CD4-positive, alpha-beta T cell treated with Interleukin-4 for 4 hours (primary cell): Measurements from ENCODE around the gene SLC22A12.

Source experiments
- DNase-seq: peaks from one replicate; pipeline ENCODE4 v3.0.0-alpha.2; 2020

SLC22A12 gene

GRCh38 chr11:64629103-64629502 lies 38.1 kb downstream of the SLC22A12 start:
- no peak for DNase-seq

- no peak for DNase-seq
Measured at GRCh38 chr11:64629796-64630562, 39.0 kb downstream of the SLC22A12 start.

DNA sequence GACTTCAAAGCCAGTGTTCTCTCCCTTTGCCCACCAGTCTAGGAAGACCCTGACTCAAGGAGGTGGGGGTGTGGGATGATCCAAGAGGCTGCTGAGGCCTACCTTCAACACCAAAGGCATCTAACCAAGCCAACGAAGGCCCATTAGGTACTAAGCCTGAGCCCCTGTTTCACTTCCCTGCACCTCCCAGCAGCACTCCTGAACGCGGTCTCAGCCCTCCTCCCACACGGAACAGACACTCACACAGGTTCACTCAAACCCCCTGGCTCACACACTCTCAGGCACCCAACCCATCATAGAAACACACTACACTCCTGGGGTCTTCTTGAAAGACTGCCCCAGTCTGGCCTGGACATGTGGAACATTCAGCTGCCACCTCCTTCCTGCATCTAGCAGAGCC lies 40.7 kb downstream of the SLC22A12 start:
- no peak for DNase-seq

DNA sequence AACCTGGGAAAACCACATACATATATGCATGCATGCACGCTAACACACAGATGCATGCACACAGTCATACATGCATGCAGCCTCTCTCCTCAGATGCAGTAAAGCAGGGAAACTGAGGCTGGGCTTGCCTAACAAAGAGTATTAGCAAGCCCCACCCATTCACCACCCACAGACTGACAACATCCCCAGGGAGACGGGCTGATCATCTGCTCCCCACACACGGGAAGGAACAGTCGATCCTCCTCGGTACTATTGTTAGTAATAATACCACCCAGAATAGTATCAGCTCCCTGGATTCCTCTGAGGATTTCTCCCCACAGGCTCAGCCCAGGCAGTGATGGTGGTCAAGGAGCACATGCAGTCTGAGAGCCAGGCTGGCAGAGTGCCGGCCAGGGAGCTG lies 41.2 kb downstream of the SLC22A12 start:
- DNase-seq = no peak

DNA sequence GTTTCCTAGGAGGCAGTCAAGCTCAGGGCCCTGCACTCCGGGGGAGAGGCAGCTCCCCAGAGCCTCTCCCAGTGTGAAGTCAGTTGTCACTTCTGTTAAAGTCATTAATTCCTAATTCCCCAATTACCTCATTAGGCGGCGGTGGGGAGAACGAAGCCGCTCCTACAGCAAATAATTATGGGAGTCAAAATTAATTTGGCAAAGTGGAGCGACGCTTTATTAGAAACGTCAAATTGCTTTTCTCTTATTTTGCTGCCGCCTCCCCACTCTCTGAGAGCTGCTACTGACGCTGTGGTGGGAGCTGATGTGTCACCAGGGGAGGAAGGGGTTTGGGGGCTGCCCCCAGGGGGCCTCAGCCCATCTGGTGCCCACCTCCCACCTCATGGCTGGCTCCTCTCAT lies 41.6 kb downstream of the SLC22A12 start:
- DNase-seq = no peak

DNA sequence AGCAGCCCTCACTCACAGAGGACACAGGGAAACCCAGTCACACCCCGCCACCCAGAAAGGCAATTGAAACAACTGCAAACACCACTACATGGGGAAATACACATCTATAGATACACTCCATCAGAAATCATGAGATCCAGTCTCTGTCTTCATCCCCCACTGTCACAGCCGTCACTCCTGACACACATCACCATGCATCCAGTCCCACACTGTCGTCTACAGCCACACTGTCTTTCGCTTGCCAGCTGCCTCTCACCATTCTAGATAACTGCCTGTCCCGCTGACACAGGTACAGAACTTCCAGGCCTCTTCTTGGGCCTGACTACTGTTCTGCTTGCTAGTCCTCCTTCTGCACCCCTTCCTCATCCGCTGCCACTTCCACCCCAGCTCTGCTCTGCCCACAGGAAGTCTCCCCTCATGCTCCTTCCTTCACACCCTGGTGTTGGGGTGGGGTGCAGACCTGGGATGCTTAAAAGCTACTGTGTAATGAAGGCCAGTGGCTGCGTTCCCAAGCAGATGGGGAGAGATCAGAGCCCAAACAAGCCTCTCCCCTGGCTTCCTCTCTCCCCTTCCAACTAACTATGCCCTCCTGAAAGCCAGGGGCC lies 42.6 kb downstream of the SLC22A12 start:
- DNase-seq = no peak

DNA sequence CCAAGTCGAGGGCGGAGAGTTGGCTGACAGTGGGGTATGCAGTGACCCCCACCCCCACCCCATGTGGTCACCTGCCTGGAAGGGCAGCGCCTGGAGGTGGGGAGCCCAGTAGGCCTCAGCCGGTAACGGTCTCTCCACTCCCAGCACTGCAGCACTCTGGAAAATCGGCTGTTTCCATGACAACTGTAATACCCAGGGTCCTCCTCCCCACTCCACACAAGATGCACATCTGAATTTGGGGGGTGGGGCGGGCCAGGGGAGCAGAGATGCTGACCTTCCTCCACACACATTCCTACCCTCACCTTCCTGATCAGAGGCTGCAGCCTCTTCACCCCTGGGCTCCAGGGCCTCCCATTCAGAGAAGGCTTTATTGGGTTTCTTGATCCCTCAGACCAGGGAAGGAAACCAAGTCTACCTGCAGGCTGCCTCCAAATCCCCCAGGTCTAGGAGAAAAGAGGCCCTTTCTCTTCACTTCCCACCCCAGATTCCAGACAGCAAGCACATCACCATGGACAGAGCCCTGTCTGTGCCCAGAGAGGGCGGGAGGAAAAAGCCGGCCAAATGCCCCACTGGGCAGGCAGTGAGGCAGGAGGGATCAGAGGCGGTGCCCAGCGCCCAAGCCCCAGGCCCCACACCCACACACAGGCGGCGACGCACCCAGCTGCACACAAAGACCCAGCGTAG lies 46.5 kb downstream of the SLC22A12 start:
- DNase-seq = no peak

DNA sequence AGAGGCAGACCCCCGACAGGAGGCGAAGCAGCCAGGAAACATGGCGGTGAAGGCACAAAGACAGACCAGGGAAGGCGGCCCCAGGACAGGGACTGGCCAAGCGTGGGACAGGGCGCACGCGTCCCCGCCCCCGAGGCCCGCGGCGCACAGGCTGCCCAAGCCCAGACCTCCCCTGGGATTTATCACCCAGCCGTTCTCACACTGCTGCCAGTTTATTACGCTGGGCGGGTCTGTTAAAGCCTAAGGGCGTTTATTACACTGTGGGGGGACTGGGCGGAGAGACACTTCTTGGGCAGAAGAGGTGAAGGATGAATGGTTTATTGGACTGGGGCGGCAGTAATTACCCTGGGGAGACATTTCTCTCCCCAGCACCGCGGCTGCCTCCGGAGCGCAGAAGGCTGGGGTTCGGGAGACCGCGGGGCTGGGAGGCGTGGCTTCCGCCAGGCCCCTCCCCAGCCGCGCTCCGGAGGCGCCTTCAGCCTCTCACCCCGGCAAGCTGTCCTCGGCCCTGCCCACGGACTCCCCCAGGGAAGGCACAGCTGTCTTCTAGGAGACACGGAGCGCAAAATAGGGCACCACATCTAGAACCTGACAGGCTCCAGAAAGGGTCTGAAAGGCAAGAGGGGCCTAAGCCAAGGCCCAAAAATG lies 47.1 kb downstream of the SLC22A12 start:
- DNase-seq = no peak

GRCh38 chr11:64638829-64639228 lies 47.8 kb downstream of the SLC22A12 start:
- no peak for DNase-seq

GRCh38 chr11:64639885-64640284 lies 48.9 kb downstream of the SLC22A12 start:
- no peak for DNase-seq

- DNase-seq = no peak
Measured at GRCh38 chr11:64641596-64642417, 50.8 kb downstream of the SLC22A12 start.

GRCh38 chr11:64642418-64642735 lies 51.4 kb downstream of the SLC22A12 start:
- no peak for DNase-seq

DNA sequence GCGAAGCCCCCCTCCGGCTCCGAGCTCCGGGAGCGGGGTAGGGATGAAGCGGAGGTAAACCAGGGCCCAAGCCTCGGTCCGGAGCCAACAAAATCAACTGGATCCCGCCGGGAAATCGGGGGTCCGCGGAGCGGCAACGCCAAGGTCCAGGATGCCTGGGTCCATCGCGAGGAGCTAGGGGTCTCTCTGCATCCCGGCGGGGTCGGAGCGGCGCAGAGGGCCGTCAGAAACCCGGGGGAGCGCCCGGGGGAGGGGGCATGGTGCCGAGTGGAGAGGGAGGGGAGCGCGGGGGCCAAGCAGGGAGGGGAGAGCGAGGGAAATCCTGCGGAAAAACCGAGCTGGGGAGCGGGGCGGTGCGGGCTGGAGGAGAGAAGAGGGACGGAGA lies 51.8 kb downstream of the SLC22A12 start:
- DNase-seq = no peak

DNA sequence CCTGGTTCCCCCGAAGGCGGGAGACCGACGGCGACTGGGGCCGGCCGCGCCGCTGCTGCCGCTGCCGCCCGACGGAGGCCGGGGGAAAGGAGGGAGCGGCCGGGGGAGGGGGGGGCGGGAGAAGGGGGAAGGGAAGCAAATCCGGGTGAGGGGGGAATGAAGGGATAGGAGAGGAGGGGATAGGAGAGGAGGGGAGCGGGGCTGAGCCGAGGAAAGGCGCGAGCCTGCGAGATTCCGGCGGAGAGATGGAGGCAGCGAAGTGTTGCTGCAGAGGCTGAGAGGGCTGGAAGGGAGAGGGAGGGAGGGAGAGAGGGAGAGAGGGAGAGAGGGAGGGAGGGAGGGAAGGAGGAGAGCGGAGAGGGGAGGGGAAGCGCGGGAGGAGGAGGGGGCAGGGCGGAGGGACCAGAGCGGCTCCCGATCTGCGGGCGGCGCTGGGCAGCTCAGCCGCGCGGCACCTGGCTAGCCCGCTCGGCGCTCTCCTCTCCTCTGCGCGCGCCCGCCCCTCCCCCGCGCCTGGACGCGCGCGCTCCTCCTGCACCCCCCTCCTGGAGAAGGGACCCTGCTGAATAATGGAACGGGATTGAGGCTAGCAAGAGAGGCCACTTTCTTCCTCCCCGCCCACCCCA lies 52.3 kb downstream of the SLC22A12 start:
- no peak for DNase-seq

DNA sequence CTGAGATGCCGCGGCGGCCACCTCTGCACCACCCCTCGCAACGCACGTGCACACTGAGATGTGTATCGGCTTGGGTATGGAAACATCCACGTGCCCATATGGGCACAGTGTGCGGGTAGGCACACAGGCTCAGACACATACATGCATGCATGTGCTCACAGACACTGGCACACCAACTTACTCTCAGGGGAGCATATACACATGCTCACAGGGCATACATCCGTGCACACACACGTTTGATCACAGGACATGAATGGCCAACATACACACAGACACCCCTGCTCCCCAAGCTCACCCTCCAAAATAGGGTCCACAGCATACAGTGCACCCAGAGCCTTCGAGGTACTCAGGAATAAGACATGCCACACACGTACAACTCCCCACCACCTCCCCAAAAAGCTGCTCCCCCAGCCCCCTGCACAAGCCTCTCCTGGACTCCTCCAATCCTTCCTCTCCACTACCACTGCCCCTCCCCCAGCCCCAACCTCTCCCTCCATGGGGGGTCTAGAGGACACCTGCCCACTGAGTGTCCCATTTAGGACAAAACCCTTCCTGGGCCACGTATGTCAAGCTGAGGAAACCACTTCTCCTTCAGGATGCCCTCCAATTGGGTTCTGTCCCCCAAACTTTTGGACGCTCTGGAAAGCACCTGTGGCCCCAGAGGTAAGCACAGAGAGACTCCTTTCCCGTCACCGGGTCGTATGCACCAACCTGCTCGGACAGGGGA lies 53.1 kb downstream of the SLC22A12 start:
- no peak for DNase-seq

GRCh38 chr11:64644647-64645275 lies 53.7 kb downstream of the SLC22A12 start:
- DNase-seq = no peak

DNA sequence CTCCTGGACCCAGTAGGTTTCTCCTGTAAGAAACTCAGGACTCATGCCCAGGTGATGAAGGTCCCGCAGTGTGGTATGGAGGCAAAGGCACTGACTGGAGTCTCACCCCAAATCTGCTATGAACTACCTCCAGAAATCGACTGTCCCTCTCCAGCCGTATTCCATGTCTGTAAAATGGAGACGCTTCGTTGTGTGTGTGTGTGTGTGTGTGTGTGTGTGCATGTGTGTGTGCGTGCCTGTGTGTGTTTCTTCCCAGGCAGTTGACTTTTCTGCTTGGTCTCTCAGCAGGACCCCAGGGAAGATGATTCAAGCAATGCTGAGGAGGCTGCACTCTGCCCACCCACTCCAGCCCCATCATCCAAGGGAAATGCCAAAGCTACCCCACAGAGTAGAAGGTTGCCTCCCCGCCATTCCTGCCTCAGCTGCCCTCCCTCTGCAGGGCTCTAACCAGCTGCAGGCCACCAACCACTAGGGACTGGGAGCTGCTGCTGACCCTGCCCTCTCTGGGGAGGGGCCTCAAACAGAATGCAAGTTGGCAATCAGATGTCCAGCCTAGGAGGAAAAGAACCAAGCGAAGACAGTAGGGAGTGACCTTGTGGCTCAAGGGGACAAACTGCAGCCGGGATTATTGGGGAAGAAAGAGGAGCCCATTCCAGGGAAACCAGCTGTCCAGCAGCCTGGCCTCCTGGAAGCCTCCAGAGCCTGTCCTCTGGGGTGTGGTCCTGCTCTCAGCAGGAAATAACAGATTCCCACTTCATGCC lies 56.2 kb downstream of the SLC22A12 start:
- no peak for DNase-seq

DNA sequence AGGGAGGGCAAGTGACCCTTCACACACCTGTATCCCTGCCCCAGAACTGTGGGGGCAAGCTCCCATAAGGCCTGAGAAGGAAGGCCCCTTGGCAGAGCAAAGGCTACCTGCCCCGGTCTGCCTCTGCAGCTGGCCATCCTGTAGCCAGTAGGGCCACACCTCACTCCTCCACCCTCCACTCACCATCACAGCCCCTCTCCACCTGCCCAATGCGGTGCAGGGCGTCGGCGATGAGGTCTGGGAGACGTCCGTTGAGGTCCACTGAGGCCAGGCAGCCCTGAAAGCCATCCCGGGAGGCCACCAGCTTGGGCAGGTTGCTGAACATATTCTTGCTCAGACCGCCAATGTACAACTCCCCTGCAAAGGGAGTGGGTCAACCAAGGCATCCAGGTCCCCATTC lies 57.5 kb downstream of the SLC22A12 start:
- no peak for DNase-seq

- DNase-seq = no peak
Measured at GRCh38 chr11:64649291-64649697, 58.3 kb downstream of the SLC22A12 start.

DNA sequence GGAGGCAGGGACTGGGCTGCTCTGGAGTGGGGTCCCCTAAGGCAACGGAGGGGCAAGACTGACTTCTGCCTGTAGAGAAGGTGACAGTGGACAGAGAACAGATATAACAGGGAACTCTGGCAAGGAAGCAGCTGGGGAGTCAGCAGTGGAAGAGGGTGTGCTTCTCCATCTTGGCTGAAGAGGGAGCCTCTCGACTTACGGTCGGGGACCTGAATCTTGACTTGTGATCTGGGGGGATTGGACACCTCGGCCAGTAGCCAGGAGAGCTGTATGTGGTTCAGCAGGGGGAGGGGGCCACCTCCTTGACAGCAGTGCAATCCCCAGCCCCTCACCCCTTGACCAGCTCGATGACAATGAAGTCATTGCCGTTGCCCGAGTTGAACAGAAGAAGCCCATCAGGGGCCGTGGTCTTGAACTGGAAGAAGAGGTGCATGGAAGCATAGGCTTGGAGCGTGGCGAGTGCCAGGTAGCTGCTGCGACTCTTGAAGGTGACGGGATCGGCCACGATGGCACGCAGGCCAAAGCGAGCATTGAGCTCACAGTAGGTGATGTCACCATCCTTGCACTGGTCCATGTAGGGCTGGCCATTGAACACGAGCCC lies 60.0 kb downstream of the SLC22A12 start:
- no peak for DNase-seq
